Activated T-cell treated with anti-CD3 and anti-CD28 coated beads, Interleukin-2, amount 50 U/mL, for 72 hours (primary cell): ENCODE measurements around the gene C1QTNF9B. TPM values are rescaled to one million over a fixed set of nuclear protein-coding genes. Genes with fewer than 3 reads are reported as not detected.
A peak's percentile ranks its signal among the peaks of the same experiment; 100 is the strongest.

Source experiments
- ATAC-seq, 2 donors: fragments of 150-1000 bp; cut with Tn5 transposase; replicated peaks in 1 of 2; 2 replicates each; pipeline ENCODE4 v1.10.0; 2021; ENCODE audit warnings: moderate library complexity in 2 of 2, mild to moderate bottlenecking in 1 of 2
- DNase-seq, 2 donors: peaks; one replicate each; pipeline ENCODE4 v3.0.0; 2021 to 2022; ENCODE audit warnings: mixed read lengths in 1 of 2
- H3K27ac Mint-ChIP-seq: one replicate; pipeline ENCODE4 v1.8.0; 2022; ENCODE audit warnings: mild to moderate bottlenecking, moderate library complexity, mixed read lengths
- H3K27me3 Mint-ChIP-seq: one replicate; pipeline ENCODE4 v1.8.0; 2022; ENCODE audit warnings: low read depth, mixed read lengths
- H3K36me3 Mint-ChIP-seq, 2 donors: one replicate each; pipeline ENCODE4 v1.8.0; 2022; ENCODE audit warnings: mixed read lengths in 2 of 2, mild to moderate bottlenecking in 1 of 2; ENCODE audit not compliant: insufficient read depth in 2 of 2
- H3K4me1 Mint-ChIP-seq: one replicate; pipeline ENCODE4 v1.8.0; 2022; ENCODE audit warnings: low read depth, mixed read lengths
- H3K4me3 Mint-ChIP-seq, 2 donors: one replicate each; pipeline ENCODE4 v1.8.0; 2022; ENCODE audit warnings: mild to moderate bottlenecking in 2 of 2, mixed read lengths in 2 of 2, moderate library complexity in 2 of 2
- H3K9me3 Mint-ChIP-seq, 2 donors: one replicate each; pipeline ENCODE4 v1.8.0; 2022; ENCODE audit warnings: mixed read lengths in 2 of 2
- total RNA-seq, 2 donors: library from RNA; stranded (reverse); gene quantifications; one replicate each; pipeline ENCODE4 v1.2.3, GENCODE V29; 2022

C1QTNF9B gene
- total RNA-seq, 2 donors from 2014 or later, result not detected

DNA sequence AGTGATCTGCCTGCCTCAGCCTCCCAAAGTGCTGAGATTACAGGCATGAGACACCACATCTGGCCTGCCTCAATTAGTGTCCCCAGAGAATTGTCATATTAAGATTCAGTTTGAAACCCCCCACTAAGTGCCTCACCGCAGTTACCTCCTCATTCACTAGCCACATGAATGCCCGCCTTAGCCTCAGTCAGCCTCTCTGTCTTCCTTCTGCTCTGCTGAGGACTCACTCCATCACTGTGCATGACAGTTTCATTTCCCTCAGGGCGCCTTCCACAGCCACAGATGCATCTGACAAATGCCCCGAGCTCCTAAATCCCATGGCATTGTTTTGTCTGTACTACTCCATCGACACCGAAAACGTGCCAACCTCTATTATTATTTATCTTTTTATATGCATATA is 31.4 kb downstream of the C1QTNF9B start:
- no peak for DNase-seq
- ATAC-seq, result no peak
- Mint-ChIP-seq H3K36me3 (no peaks in the 10 kb centered on the region), H3K27ac (no peak overlapping the region), H3K4me1 (no peaks in the 10 kb centered on the region), H3K9me3 (no peaks in the 10 kb centered on the region), H3K4me3 (no peak overlapping the region), H3K27me3 (no peaks in the 10 kb centered on the region)

DNA sequence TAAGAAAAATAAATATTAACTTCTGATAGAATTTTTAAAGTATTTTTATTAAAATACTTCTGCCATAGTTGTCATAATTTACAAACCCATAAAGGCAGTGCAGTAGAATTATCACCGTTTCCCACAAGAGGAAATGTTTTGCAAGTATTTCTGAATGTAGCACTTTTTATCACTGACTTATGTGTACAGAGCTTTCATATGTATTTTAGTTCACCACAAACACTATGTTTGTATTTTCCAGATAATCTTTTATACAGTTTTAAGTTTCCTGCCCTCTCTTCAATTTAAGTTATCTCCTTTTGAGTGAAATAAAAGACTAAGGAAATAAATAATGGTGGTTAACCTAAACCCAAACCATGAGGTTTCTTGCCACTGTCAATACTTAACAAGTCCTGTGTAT is 32.3 kb downstream of the C1QTNF9B start:
- Mint-ChIP-seq H3K9me3 (no peaks in the 10 kb centered on the region), H3K27ac (no peak overlapping the region), H3K36me3 (peaks cover 0 to 2% of the 10 kb centered on the region in 2 donors), H3K27me3 (no peaks in the 10 kb centered on the region), H3K4me3 (no peak overlapping the region), H3K4me1 (no peaks in the 10 kb centered on the region)
- DNase-seq (no peak), ATAC-seq (no peak)

DNA sequence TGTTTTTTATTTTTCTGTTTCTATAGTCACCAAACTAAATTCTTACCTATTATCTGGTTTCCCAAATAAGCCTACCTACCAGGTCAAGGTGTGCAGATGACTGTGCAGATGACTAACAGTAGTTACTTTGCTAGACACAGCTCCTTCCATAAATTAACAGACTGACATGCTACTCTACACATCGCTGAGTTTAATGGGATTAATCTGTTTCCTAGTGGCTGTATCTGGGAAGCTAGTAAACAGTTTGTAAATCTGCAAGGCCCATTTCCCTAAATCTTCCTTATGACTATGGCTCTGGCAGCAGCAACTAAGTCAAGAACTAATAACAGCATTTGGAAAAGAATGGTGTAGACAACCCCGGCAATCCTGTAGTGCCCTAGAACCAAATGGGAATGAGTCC is 36.0 kb downstream of the C1QTNF9B start:
- H3K27ac Mint-ChIP-seq, result no peak overlapping the region
- DNase-seq (no peak), ATAC-seq (no peak)
- H3K36me3 Mint-ChIP-seq, result peaks cover 0 to 2% of the 10 kb centered on the region in 2 donors
- H3K9me3 Mint-ChIP-seq, result no peaks in the 10 kb centered on the region
- H3K4me1 Mint-ChIP-seq, result no peaks in the 10 kb centered on the region
- no peak overlapping the region for H3K4me3 Mint-ChIP-seq
- no peaks in the 10 kb centered on the region for H3K27me3 Mint-ChIP-seq

DNA sequence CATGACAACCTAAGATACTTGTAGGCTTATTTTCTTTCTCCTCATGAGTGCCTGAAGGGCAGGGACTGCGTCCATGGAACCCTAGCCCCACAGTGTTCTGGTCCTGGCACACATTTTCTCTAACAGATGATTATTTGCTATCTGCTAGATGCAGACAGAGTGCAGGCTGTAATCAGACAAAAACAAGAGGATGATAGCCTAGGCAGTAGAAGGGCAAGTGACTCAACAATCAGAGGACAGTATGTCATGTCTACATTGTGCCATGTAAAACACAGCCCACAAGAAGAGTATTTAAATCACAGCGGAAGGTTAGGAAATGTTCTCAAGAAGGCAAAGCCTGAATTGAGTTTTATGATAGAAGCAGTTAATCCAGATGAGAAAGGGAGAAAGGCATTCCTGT is 37.4 kb downstream of the C1QTNF9B start:
- Mint-ChIP-seq H3K4me3 (no peak overlapping the region), H3K27ac (no peak overlapping the region), H3K36me3 (peaks cover 0 to 2% of the 10 kb centered on the region in 2 donors), H3K27me3 (no peaks in the 10 kb centered on the region), H3K4me1 (peaks cover 7% of the 10 kb centered on the region), H3K9me3 (no peaks in the 10 kb centered on the region)
- no peak for DNase-seq
- ATAC-seq, result no peak

DNA sequence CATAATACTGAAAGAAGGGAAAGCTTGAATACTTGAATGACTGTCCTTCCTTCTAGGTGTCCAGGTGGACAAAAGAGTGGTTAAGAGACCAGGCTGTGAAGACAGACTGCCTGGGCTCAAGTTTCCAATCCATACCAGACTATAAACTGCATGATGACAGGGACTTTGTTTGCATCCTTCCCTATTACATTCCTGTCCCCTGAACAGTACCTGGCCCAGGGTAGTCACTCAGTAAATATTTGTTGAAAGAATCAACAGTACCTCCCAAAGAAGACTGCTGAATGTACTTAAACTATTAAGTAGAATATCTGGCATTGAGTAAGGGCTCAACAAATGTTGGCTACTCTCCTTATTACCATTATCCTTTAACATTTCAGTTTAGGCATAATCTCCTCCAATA is 37.8 kb downstream of the C1QTNF9B start:
- DNase-seq, result no peak
- peaks cover 0 to 2% of the 10 kb centered on the region in 2 donors for H3K36me3 Mint-ChIP-seq
- no peak overlapping the region for H3K27ac Mint-ChIP-seq
- peaks cover 7% of the 10 kb centered on the region for H3K4me1 Mint-ChIP-seq
- H3K9me3 Mint-ChIP-seq, result no peaks in the 10 kb centered on the region
- no peaks in the 10 kb centered on the region for H3K27me3 Mint-ChIP-seq
- no peak overlapping the region for H3K4me3 Mint-ChIP-seq
- ATAC-seq, result no peak

DNA sequence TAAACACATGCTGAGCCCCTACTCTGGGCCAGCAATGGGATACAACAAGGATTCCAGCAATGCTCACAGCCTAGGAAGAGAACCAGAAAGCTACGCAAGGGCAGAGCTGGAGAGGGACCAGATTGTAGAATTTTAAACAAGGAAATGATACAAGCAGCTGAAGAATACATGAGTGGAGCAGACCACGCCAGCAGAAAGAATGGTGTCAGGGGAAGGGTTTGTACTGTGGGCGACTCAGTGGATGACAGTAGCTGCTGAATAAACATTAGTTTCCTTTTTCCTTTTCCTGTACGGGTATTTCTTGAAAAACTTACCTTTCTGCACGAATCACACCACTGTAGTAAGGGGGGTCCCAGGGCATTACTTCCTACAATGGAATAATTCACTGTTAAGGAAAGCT is 38.8 kb downstream of the C1QTNF9B start:
- Mint-ChIP-seq H3K9me3 (no peaks in the 10 kb centered on the region), H3K27ac (no peak overlapping the region), H3K4me3 (no peak overlapping the region), H3K36me3 (peaks cover 0 to 2% of the 10 kb centered on the region in 2 donors), H3K4me1 (peaks cover 7% of the 10 kb centered on the region), H3K27me3 (no peaks in the 10 kb centered on the region)
- DNase-seq, result no peak
- ATAC-seq, result no peak

DNA sequence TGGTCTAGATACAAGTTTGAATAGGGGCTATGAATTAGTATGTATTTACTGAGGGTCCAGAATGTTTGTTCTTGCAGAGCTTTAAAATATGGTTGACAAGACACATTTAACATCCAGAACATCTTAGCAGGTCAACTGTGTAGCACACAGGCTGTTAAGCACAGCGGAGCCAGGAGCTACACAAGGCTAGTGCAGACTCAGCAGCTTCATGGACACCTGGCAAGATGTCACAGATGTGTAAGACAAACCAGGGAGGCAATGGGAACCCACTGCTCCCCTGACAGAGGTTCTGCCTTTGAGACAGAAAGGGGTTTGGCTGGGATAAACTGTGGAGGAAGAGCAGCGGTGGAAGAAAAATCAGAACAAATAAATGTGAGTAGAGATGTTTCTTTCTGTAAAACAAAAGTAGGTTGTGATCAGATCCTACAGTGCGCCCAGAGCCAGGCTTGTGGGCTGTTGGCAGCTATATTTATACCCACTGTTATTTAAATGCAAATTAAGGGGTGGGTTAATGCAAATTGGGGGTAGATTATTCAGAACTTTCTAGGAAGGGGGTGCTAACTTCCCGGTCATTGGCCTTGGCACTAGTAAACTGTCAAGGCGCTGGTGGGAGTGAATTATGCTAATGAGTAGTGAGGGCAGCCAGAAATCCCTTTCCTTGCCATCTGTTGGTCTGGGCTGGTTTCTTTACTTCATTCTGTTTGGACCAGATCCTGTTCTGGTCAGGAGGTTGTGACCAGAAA is 41.1 kb downstream of the C1QTNF9B start:
- H3K36me3 Mint-ChIP-seq, result peaks cover 0 to 2% of the 10 kb centered on the region in 2 donors

DNA sequence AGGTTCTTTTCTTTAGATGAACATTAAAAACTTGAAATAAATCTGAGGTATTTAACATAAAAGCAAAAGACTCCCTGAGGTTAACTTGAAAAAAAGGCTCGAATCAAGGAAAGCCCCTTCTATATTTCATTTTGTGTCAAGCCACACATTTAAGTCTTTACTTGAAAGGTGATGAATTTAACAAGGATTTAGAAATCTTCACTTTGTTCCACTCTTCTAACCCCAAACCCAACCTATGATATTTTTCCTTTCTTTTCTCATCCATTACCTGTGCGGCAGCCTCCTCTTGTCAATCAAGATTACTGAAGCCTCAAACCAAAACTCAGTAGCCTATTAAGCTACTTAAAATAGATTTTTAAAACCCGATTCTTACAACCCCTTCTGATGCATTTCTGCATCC is 41.9 kb downstream of the C1QTNF9B start:
- H3K4me1 Mint-ChIP-seq, result peaks cover 7% of the 10 kb centered on the region
- H3K4me3 Mint-ChIP-seq, result no peak overlapping the region
- no peak overlapping the region for H3K27ac Mint-ChIP-seq
- H3K36me3 Mint-ChIP-seq, result peaks cover 0 to 2% of the 10 kb centered on the region in 2 donors
- DNase-seq, result no peak
- ATAC-seq, result no peak
- H3K27me3 Mint-ChIP-seq, result no peaks in the 10 kb centered on the region
- no peaks in the 10 kb centered on the region for H3K9me3 Mint-ChIP-seq

More for the DNA sequence above, 41.1 kb downstream of the C1QTNF9B start:
- H3K4me1 Mint-ChIP-seq, result peaks cover 7% of the 10 kb centered on the region
- ATAC-seq, result no peak
- no peak for DNase-seq
- no peaks in the 10 kb centered on the region for H3K9me3 Mint-ChIP-seq
- H3K4me3 Mint-ChIP-seq, result no peak overlapping the region
- H3K27ac Mint-ChIP-seq, result no peak overlapping the region
- H3K27me3 Mint-ChIP-seq, result no peaks in the 10 kb centered on the region

DNA sequence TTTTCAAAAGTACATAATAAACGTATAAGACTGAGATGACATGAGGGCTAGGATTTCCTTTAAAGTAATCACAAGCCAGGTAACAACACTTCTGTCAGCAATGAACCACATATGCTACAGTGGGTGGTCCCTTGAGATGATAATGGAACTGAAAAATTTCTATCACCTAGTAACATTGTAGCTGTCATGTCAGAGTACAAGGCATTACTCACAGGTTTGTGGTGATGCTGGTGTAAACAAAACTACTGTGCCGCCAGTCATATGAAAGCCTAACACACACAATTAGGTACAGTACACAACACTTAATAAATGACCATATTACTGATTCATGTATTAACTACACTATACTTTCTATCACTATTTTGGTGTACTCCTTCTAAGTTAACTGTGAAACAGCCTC is 45.0 kb downstream of the C1QTNF9B start:
- H3K9me3 Mint-ChIP-seq, result no peaks in the 10 kb centered on the region
- ATAC-seq, result peak in 1 of 2 donors; percentile 28
- no peak overlapping the region for H3K27ac Mint-ChIP-seq
- H3K4me1 Mint-ChIP-seq, result peaks cover 7% of the 10 kb centered on the region
- no peaks in the 10 kb centered on the region for H3K27me3 Mint-ChIP-seq
- no peak overlapping the region for H3K4me3 Mint-ChIP-seq
- H3K36me3 Mint-ChIP-seq, result no peaks in the 10 kb centered on the region
- no peak for DNase-seq

DNA sequence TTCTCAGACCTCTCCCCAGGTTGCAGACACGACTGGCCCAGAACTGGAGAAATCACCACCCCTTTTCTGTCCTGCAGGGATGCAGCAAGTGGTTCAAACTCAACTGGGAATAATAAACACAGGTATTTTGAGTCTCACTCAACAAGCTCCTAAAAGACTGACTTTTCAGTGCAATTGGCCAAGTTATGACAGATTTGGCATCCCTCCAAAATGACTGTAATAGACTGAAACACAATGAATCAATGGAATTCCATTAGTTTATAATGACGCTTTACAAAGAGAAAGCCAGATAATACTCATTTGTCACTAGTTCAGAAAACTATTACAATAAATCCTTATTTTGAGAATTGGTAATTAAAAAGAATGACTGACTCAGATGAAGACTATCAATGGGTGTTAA is 46.2 kb downstream of the C1QTNF9B start:
- H3K36me3 Mint-ChIP-seq, result peaks cover 0 to 2% of the 10 kb centered on the region in 2 donors
- H3K4me1 Mint-ChIP-seq, result peaks cover 7% of the 10 kb centered on the region
- H3K27me3 Mint-ChIP-seq, result no peaks in the 10 kb centered on the region
- DNase-seq, result no peak
- H3K27ac Mint-ChIP-seq, result no peak overlapping the region
- no peak for ATAC-seq
- no peaks in the 10 kb centered on the region for H3K9me3 Mint-ChIP-seq
- no peak overlapping the region for H3K4me3 Mint-ChIP-seq

DNA sequence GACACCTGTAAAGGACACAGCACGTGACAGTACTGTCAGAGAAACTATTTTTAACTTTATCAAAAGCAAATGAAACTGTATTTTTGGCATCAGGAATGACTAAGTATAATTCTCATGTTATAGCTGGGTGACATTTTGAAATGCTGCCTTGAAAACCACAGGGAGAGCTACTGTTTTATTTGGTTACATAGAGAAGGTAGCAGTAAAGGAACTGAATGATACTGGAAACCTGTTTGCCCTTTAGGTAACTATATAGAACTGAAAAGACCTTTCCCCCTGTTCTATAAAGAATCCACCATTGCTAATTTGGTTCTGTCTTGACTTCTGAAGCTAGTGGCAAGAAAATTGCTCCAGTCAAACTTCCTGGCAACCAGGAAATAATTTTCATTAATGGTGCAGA is 47.2 kb downstream of the C1QTNF9B start:
- Mint-ChIP-seq H3K4me3 (no peak overlapping the region), H3K27ac (no peak overlapping the region), H3K27me3 (no peaks in the 10 kb centered on the region), H3K9me3 (no peaks in the 10 kb centered on the region), H3K36me3 (peaks cover 0 to 2% of the 10 kb centered on the region in 2 donors), H3K4me1 (peaks cover 2% of the 10 kb centered on the region)
- ATAC-seq (no peak), DNase-seq (no peak)

DNA sequence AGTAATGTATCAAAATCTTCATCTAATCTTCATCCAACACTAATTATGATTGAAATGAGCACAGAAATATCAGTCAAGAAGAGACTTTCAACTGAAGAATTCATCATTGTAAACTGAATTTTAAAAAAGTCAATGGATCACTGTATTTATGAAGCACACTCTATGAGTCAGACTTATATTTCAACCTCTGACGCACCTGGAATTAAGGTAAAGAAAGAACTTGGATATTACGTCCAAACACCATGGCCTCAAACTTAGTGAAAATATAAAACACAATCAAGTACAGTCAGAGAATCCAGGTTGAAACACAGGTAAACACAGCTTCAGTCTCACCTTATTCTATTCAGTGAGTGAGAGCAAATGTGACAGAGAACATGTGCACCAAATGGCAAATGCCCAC is 47.6 kb downstream of the C1QTNF9B start:
- DNase-seq (no peak), ATAC-seq (no peak)
- no peaks in the 10 kb centered on the region for H3K4me1 Mint-ChIP-seq
- no peaks in the 10 kb centered on the region for H3K9me3 Mint-ChIP-seq
- no peak overlapping the region for H3K4me3 Mint-ChIP-seq
- H3K36me3 Mint-ChIP-seq, result peaks cover 0 to 2% of the 10 kb centered on the region in 2 donors
- no peak overlapping the region for H3K27ac Mint-ChIP-seq
- H3K27me3 Mint-ChIP-seq, result no peaks in the 10 kb centered on the region

DNA sequence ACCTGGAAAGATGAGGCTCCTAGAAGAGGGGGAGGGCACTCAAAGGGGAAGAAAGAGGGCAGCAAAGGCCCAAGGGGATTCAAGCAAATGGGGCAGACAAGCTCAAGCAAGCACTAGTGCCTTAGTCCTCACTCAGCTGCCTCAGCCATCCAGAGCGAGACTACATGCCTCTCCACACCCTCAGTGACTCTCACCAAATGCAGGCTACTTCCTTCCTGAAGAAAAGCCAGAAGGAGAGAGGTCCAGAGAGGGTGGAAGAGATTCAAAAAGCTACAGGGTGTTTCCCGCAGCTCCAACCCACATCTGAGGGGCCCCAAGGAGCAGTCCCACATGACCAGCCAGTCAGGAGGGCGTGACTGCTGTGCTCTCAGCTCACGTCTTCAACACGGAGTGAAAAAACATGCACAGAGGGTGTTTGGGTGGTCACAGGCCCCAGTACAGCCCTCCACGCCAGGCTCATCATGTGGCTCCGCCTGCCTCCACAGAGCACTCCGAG is 48.6 kb downstream of the C1QTNF9B start:
- H3K27ac Mint-ChIP-seq, result no peak overlapping the region
- no peaks in the 10 kb centered on the region for H3K27me3 Mint-ChIP-seq
- no peak for ATAC-seq

DNA sequence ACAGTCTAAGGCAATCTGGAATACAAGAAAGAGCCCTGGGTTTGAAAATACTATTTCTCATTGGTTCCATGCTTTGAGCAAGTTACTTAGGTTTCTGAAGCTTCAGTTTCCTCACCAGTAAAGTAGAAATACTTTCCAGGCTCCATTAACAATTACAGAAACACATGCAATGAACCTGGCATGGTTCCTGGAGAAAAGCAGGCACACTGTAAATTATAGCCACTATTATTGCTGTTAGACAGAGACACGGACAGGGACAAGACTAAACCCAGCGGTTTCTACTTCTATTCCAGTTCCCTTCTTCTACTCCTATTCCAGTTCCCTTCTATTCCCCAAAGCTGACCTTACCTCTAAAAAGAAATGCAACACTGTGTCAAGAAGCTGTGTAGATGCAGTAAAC is 49.3 kb downstream of the C1QTNF9B start:
- DNase-seq (no peak), ATAC-seq (no peak)
- H3K27me3 Mint-ChIP-seq, result no peaks in the 10 kb centered on the region
- peaks cover 0 to 2% of the 10 kb centered on the region in 2 donors for H3K36me3 Mint-ChIP-seq
- H3K9me3 Mint-ChIP-seq, result no peaks in the 10 kb centered on the region
- no peak overlapping the region for H3K27ac Mint-ChIP-seq
- no peaks in the 10 kb centered on the region for H3K4me1 Mint-ChIP-seq
- no peak overlapping the region for H3K4me3 Mint-ChIP-seq

More for the DNA sequence above, 48.6 kb downstream of the C1QTNF9B start:
- Mint-ChIP-seq H3K36me3 (peaks cover 0 to 2% of the 10 kb centered on the region in 2 donors), H3K4me1 (no peaks in the 10 kb centered on the region), H3K9me3 (no peaks in the 10 kb centered on the region), H3K4me3 (no peak overlapping the region)
- DNase-seq, result no peak
